Measurements from ENCODE around the gene NR1I3. TPM values are rescaled to one million over a fixed set of nuclear protein-coding genes. Genes with fewer than 3 reads are reported as not detected.

NR1I3 gene
- polyA plus RNA-seq, 1 of the 3 experiments (the other 2 are of a cell fraction) = not detected

GRCh38 chr1:161223805-161224694 is 14.0 kb downstream of the NR1I3 start:
- CTCF ChIA-PET = interaction anchor here (0.9 to 6.2 kb wide), 12 partner anchors 7 to 159 kb away, joined by 3 to 78 read pairs (median 10); partner anchors contain the start of genes FCER1G and NDUFS2
- peaks cover 8 to 21% of the 10 kb centered on the region in 2 experiments; a peak in 3 of 4 replicates for H3K4me1 ChIP-seq (ENCODE audit: control insufficient read depth in 1 of 2, insufficient read depth in 2 of 2, low read depth in 1 of 2, low read length in 1 of 2)
- H3K79me2 ChIP-seq (ENCODE audit: insufficient read depth) = no peaks in the 10 kb centered on the region
- peaks cover 0 to 8% of the 10 kb centered on the region in 2 experiments for H3K36me3 ChIP-seq (replicated peaks in 1 of 2; ENCODE audit: control insufficient read depth in 1 of 2, insufficient read depth in 2 of 2, low read length in 1 of 2)
- no peaks in the 10 kb centered on the region for H3K9me2 ChIP-seq
- no peaks in the 10 kb centered on the region for H4K20me1 ChIP-seq (ENCODE audit: insufficient read depth)
- no peak overlapping the region for H3K4me2 ChIP-seq
- no peak overlapping the region for H2AFZ ChIP-seq (ENCODE audit: low read depth)
- TF ChIP-seq FOXJ3 (CRISPR knock-in tag; IDR thresholded peaks at IDR 0.05) = no peak
- TF ChIP-seq MEF2A (IDR thresholded peaks at IDR 0.05; ENCODE audit: borderline replicate concordance, low read depth) = no peak
- TF ChIP-seq TEAD4 (IDR thresholded peaks at IDR 0.05; ENCODE audit: borderline replicate concordance, insufficient read depth) = no peak
- TF ChIP-seq NFIC (IDR thresholded peaks at IDR 0.05; ENCODE audit: borderline replicate concordance) = no peak
- TF ChIP-seq NRF1 (IDR thresholded peaks at IDR 0.05; ENCODE audit: low read depth, low read length) = no peak
- TF ChIP-seq PBX3 (IDR thresholded peaks at IDR 0.05) = no peak
- no peak for TF ChIP-seq TAF1 (IDR thresholded peaks at IDR 0.05; ENCODE audit: borderline replicate concordance, low read depth, low read length)
- no peak for TF ChIP-seq POLR2AphosphoS5 (IDR thresholded peaks at IDR 0.05; ENCODE audit: low read depth, low read length)
- TF ChIP-seq JUND (IDR thresholded peaks at IDR 0.05) = no peak
- no peak for TF ChIP-seq IRF3 (IDR thresholded peaks at IDR 0.05; ENCODE audit: low read depth, low read length)
- H3K9me3 ChIP-seq = no peaks in the 10 kb centered on the region
- peaks cover 14% of the 10 kb centered on the region for H3F3A ChIP-seq (replicated peaks; ENCODE audit: insufficient read depth)
- H3K4me3 ChIP-seq (ENCODE audit: low read depth in 2 of 2, low read length in 1 of 2) = no peak overlapping the region
- H3K27ac ChIP-seq (ENCODE audit: low read depth in 2 of 2, low read length in 1 of 2) = no peak overlapping the region
- POLR2A ChIA-PET = interaction anchor here (0.6 kb wide), 1 partner anchor 22 kb away, joined by 3 read pairs; the partner anchor contains the start of gene NDUFS2
- H3K27me3 ChIP-seq (ENCODE audit: insufficient read depth) = no peaks in the 10 kb centered on the region
- no peak for DNase-seq
- H3K9ac ChIP-seq = no peak overlapping the region
- WGBS (ENCODE audit: low lambda C conversion rate) = 89% methylated on average over 7 of the region's 7 CpGs

DNA sequence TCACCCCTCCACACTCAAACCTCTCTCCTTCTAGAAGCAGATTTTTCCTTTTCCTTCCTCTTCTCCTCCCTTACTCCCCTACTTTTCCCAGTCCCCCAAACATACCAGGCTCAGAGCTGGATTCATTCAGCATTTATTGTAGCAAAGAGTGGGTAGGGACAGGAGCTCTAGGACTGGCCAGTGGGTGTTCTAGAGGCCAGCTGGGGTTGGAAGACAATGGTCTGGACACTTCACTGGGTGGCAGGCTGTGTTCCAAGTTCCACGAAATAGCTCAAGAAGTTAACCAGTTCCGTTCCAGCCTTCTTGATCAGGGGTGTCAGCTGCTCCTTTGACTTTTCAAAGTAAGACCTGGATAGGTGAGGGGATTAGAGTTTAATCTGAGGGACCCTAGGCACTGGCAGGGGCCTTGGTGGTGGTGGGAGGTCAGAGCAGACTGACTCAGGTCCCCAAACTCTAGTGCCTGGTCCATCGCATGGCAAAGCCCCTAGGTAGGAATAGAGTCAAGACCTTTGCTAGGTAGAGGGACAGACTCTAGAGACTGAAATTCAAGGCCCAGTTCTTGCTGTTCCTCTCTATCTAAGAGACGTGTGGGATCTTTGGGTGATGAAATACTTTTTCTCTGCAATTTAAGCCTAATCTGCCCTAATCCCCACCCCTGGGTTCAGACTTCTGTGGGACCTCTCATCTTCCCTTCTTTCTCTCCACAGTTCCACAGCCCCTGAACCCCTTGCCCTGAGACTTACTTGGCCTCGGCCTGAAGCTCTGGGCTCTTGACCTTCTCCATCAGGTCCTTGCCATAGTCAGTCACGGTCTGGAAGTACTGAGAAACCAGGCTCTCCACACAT is 15.6 kb downstream of the NR1I3 start:
- H3F3A ChIP-seq (replicated peaks; ENCODE audit: insufficient read depth) = peaks cover 14% of the 10 kb centered on the region
- no peak overlapping the region for H3K4me2 ChIP-seq
- CTCF ChIA-PET = interaction anchor here (1.2 to 6.2 kb wide), 7 partner anchors 12 to 161 kb away, joined by 4 to 78 read pairs (median 7); partner anchors contain the start of gene NDUFS2
- 68% methylated on average over 5 of the region's 6 CpGs for WGBS (ENCODE audit: low lambda C conversion rate)
- DNase-seq = no peak
- no peaks in the 10 kb centered on the region for H3K9me3 ChIP-seq
- no peak overlapping the region for H2AFZ ChIP-seq (ENCODE audit: low read depth)
- no peak for TF ChIP-seq FOXJ3 (CRISPR knock-in tag; IDR thresholded peaks at IDR 0.05)
- no peak for TF ChIP-seq TEAD4 (IDR thresholded peaks at IDR 0.05; ENCODE audit: borderline replicate concordance, insufficient read depth)
- TF ChIP-seq SIN3A (IDR thresholded peaks at IDR 0.05; ENCODE audit: borderline replicate concordance, low read depth, low read length) = no peak
- TF ChIP-seq JUND (IDR thresholded peaks at IDR 0.05) = no peak
- no peak for TF ChIP-seq SMC3 (IDR thresholded peaks at IDR 0.05; ENCODE audit: low read depth, low read length)
- no peak for TF ChIP-seq RXRA (IDR thresholded peaks at IDR 0.05; ENCODE audit: borderline replicate concordance, low read depth)
- no peak for TF ChIP-seq FOSL2 (IDR thresholded peaks at IDR 0.05; ENCODE audit: borderline replicate concordance, low read depth)
- TF ChIP-seq GATA2 (CRISPR knock-in tag; IDR thresholded peaks at IDR 0.05) = no peak
- TF ChIP-seq EZH2phosphoT487 (IDR thresholded peaks at IDR 0.05; ENCODE audit: borderline replicate concordance, low read depth) = no peak
- no peak for TF ChIP-seq PBX3 (IDR thresholded peaks at IDR 0.05)
- H3K9me2 ChIP-seq = no peaks in the 10 kb centered on the region
- no peaks in the 10 kb centered on the region for H3K36me3 ChIP-seq (replicated peaks in 1 of 2; ENCODE audit: control insufficient read depth in 1 of 2, insufficient read depth in 2 of 2, low read length in 1 of 2)
- no peaks in the 10 kb centered on the region for H3K79me2 ChIP-seq (ENCODE audit: insufficient read depth)
- H3K27me3 ChIP-seq (ENCODE audit: insufficient read depth) = no peaks in the 10 kb centered on the region
- H3K4me3 ChIP-seq (ENCODE audit: low read depth in 2 of 2, low read length in 1 of 2) = no peak overlapping the region
- POLR2A ChIA-PET = no interaction called here
- H3K9ac ChIP-seq = no peak overlapping the region
- H4K20me1 ChIP-seq (ENCODE audit: insufficient read depth) = no peaks in the 10 kb centered on the region
- peaks cover 8 to 17% of the 10 kb centered on the region in 2 experiments; a peak in 3 of 4 replicates for H3K4me1 ChIP-seq (ENCODE audit: control insufficient read depth in 1 of 2, insufficient read depth in 2 of 2, low read depth in 1 of 2, low read length in 1 of 2)
- H3K27ac ChIP-seq (ENCODE audit: low read depth in 2 of 2, low read length in 1 of 2) = no peak overlapping the region
